GM19467 (cell line): Measurements from ENCODE around the gene VRK3.
"Not testable (repeated sequence)": the region's sequence is repeated elsewhere in the genome, so short reads cannot be mapped to it uniquely, and the experiment has no call there.

Experiments
- ATAC-seq: cut with Tn5 transposase; IDR thresholded peaks from one replicate; pipeline ENCODE4 v1.9.1; 2021; ENCODE audit warnings: mild to moderate bottlenecking, moderate library complexity; ENCODE audit not compliant: unreplicated experiment

VRK3 gene

DNA sequence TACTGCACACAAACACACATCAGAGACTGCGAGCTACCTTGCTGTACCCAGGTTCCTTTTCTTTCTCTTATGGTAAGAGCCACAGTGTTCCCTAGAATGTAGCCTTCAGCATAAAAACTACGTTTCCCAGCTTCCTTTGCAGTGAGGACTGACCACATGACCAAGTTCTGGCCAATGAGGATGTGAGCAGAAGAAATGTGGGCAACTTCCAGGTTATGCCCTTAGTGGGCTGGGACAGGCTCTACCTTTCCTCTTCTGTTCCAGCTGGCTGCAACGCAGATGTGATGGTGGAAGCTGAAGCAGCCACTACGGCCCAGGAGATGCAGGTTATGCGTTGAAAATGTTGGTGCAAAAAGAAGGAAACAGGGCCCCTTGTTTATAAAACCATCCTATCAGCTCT, 27.5 kb downstream of the VRK3 start:
- no peak for ATAC-seq

DNA sequence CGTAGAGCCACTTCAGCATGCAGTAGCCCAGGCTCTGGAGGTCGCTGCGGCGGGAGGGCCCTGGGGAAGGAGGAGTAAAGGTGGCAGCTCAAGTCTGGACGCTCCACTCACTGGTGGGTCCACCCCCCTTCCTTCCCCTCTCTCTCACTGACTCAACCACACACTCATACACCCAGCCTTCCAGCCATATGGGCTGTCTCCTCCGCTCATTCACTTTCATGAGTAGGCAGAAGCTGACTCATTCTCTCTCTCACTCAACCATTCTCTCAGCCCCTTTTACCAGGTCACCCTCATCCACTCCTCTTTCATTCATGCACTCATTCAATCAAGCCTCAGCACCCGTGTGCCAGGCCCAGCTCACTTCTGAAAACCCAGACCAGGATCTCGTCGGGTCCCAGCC, 36.7 kb downstream of the VRK3 start:
- ATAC-seq = no peak

DNA sequence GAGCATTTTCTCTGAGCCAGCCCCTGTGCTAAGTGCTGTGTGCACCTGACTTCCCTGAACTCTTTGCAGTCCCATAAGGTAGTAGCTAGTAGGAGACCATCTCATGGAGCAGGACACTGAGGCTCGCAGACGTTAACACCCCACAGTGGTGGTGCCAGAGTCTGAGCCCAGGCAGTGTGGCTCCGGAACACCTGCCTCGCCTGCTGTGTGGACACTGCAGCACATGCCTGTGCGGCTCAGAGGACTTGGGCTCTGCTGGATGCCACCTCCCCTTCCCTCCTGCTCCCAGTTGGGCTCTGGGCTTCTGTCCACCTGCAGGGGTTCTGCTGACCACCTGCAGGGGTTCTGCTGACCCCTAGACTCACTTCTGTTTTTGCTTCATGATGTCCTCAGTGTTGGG, 37.2 kb downstream of the VRK3 start:
- no peak for ATAC-seq

DNA sequence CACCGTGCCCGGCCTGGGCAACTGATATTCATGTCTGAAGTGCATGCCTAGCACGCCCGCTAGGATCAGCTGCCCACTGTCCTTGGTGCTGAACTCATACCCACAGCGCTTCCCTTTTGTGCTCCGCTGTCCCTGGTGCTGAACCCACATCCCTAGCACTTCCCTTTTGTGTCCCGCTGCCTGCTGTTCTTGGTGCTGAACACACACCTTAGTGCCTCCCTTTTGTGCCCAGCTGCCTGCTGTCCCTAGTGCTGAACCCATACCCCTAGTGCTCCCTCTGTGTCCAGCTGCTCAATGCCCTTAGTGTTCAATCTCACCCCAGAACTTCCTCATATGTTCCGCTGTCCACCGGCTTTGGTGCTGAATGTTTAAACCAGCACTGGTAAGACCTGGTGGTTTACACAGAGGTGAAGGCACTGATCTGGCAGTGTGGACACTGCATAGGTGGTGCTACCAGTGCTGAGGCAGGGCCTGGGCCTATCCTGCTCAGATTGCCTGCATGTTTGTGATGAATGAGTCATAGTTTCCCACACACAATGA, 37.9 kb downstream of the VRK3 start:
- no peak for ATAC-seq

DNA sequence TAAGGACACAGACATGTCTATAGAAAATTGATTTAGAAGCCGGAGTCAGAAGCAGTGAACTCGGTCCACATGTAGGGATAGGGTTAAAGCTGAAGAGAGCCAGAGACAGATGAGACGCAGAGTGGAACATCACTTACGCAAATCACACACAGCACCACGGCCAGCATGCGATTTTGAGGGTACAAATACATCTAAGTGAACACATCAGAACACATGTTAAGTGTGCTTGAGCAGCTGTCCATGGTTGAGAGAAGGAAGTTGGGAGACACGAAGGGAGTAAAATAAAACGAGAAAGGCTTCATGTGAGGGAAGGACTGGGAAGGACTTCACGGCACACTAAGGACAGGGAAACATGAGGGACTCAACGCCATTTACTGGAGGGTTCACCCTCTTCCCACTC, 38.8 kb downstream of the VRK3 start:
- no peak for ATAC-seq

DNA sequence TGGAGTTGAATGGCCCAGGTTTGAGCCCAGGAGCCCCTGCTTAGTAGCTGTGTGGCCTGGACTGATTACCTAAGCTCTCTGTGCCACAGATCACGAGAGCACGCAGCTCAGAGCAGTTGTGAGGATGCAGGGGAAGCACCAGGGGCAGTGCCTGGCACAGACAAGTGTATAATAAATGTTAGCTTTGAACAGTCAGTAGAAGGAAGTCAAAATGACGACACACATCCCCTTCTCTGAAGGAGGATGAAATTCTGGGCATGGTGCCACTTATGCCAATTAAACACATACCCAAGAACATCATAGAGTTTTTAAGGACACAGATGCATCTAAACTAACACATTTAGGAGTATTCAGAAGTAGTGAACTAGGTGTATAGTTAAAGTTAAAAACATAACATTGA, 39.3 kb downstream of the VRK3 start:
- ATAC-seq = no peak

DNA sequence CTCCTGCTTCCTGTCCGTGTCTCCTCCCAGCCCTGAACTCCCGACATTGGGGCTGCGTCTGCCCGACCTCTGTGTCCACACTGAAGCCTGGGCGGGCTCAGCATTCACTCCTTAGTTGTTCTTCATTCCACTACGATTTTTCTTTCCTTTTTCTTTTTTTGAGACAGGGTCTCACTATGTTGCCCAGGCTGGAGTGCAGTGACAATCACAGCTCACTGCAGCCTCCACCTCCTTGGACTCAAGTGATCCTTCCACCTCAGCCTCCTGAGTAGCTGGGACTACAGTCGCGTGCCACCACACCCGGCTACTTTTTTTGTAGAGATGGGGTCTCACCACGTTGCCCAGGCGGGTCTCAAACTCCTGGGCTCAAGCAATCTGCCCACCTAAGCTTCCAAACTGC, 40.7 kb downstream of the VRK3 start:
- no peak for ATAC-seq

DNA sequence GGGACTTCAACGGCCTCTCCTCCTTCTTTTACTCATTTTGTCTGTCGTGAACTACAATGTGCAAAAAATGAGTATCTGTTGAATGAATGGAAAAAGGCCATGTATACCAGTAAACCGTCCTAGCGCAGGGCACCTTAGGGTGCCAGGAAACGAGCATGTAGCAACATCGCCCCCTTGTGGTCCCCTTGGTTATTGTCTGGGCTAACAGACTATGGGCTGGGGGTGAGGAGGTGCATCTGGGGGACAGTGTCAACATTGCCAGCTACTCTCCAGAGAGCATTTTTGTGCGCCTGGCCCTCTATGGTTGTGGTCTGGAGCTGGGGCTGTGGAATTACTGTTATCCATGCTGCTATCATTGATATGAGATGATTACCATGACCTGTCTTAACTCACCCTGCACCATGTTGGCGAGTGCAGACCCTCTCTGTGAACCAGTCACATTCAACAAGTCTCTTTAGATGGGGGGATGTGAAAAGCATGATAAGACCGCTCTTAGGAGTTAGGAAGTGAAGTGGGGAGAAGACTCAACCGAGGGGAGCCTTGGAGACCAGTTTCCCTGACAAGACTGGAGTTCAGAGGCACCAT, 41.4 kb downstream of the VRK3 start:
- no peak for ATAC-seq

DNA sequence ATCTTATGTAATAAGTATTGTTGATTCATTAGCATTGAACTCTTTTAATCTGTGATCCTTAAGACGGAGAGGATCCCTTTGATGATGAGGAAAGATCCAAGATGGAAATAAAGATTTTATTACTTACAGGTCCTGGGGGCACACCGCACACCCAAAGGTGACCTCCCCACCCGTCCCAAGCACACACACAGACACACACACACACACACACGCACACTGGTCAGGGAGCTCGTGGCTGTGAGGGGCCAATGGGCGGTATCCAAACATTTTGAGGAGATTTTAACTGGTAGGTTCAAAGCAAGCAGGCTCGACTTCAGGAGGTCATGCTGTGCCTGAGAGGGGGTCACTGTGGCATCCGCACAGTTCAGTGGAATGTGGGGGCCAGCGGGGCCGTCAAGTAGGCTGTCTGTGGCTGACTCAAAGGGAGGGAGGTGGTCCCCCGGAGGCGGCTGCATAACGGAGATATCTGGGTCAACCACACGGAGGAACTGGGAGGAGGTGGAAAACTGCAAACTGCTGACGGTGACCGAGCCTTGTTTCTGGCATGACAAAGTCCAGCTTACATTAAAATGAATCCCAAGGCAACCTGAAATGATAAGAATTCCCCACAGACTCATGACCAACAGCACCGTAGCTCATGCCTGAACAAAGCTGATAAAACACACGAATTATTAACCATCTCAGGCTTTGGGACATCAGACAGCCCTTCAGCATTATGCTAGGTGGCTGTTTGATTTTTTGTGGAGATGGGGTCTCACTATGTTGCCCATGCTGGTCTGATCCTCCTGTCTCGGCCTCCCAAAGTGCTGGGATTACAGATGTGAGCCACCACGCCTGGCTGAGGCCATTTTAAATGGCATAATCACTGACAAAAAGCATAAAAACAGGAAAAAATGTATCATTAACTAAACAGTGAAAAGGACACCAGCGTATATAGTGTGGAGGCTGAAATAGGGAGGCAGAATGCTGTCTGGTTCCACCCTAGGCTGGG, 43.3 kb downstream of the VRK3 start:
- ATAC-seq = no peak

DNA sequence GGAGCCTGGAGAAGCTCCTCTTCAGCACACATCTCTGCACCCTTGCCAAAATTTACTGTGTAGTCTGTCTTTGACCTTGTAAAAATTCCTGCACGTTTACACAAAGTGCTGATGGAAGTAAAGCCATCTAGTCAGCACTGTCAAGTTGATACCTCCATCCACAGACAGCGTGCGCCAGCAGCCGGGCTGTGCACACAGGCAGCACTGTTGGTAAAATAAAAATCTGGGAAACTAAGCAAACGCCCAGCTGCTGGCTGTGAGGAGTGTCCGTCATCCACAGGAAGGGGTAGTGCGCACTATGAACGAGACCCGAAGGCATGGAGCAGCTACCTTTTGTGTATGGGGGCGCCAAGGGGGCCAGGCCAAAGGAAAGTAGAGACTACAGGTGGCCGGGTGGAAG, 46.8 kb downstream of the VRK3 start:
- no peak for ATAC-seq

DNA sequence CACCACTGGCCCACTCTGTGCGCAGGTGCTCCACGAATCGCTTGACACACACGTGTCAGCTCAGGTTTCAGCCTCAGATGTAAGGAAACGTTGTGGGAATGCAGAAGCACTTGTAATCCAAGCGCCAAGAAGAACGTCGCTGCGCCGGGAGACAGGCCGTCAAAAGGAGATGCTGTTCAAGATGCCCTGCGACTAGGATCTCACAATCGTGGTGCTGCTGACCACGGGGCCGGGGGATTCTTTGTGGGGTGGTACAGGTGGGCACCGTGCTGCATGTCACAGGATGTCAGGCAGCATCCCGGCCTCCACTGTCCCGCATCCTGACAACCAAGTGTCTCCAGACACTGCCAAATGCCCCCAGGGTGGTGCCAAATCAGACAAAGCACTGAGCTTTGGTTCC, 47.3 kb downstream of the VRK3 start:
- ATAC-seq = no peak

DNA sequence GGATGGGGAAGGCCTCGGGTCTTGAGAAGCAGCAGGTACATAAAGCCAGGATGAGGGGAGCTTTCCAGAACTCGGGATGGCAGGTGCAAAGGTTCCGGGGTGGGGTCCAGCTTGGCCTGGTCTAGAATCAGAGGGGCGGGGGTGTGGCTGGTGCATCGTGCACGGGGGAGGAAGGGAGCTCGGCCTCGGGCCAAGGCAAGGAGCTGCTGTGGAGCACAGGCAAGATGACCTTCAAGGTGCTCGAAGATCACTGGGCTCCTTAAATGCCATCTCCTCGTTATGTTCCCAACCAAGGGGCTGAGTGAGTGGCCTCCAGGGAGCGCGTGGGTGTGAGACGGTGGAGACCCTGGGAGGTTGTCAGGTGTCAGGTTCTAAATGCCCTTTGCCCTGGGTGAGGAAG, 48.1 kb downstream of the VRK3 start:
- ATAC-seq = no peak

DNA sequence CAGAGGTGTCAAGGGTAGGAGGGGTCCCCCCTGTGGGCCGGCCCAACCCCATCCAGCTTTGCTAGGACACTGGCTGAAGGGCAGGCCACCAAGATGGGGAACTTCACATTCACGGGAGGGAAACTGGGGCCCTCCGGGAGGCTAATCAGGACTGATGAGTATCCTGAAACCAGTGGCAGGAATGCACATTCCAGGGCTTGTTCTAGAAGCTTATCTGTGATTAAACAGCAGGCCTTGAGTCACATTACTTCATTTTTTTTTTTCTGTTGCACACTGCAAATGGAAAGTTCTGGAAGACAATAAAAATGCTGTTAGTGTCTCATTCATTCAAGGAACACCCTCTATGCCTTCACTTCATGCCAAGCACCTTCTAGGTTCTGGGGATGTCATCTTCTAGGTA, 48.7 kb downstream of the VRK3 start:
- no peak for ATAC-seq

DNA sequence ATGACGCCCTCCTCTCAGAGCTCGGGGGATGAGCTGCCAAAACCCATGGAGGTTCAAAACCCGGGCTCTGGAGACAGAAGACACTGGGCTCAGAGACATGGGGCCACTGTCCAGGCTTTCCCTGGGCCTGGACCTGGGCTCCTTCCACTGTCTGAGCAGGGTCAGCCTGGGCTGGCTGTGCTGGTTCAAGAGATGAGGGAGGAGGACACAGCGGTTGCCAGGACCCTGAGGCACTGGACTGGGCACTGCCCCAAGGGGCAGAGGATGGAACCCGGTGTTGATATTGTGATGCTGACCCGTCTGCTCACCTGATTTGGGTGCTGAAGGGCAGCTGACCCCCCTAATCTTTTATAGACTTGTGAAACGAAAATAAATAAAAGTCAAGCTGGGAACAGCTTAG, 50.1 kb downstream of the VRK3 start:
- no peak for ATAC-seq

DNA sequence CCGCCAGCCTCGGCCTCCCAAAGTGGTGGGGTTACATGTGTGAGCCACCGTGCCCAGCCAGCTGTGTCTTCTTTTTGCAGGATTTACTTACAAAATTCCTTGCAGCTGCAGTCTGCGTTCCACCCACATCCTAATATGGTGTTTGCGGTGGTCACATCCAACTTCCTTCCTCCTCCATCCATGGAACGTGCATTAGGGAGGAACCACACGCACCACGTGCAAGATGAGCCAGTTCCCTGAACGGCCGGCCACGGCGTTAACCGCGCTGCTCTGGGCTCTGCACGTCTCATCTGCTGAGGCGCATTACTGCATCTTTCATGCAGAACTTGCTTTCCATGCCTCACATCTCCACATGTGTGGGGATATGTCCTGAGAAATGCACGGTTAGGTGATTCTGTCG, 51.2 kb downstream of the VRK3 start:
- no peak for ATAC-seq

DNA sequence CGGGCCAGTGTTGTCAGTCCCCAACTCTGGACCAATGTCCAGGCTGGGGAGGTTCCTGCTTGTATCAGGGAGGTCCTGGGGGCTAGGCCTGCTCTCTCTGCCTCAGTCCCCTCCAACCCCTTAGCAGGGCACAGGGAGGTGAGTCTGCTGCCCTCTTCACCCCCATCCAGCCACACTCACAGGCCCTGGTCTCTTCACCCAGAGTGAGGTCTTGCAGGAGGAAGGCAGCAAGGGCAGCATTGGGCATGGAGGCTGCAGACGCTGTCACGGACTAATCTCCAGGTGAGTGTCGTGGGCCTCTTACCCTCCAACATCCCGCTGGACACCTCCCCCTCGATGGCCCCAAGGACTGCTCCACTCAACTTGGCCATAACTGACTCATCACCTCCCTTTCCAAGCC, 52.3 kb downstream of the VRK3 start:
- no peak for ATAC-seq

DNA sequence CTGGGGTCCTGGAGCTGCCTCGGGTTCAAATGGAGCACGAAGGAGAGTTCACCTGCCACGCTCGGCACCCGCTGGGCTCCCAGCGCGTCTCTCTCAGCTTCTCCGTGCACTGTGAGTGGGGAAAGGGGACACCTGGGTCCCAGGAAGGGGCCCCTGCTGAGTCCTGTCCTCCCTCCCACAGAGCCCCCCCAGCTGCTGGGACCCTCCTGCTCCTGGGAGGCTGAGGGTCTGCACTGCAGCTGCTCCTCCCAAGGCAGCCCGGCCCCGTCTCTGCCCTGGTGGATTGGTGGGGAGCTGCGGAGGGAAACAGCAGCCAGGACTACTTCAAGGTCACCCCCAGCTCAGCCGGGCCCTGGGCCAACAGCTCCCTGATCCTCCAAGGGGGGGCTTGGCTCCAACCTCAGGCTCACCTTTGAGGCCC, 53.2 kb downstream of the VRK3 start:
- ATAC-seq = no peak

DNA sequence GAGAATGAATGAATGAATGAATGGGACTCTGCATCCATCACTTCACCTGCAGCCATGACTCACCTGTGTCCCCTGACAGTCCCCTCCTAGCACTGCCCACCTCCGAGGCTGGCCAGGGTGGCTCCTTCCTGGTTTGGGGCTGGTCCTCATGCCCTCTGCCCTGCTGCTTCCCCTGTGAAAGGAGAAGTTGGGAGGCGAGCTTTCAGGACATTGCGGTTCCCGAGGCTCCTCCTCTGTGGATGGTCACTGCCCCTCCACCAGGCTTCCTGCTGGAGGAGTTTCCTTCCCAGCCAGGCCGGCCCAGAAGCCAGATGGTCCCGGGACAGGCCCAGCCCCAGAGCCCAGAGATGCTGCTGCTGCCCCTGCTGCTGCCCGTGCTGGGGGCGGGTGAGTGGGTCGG, 55.8 kb downstream of the VRK3 start:
- ATAC-seq = not testable (repeated sequence)

DNA sequence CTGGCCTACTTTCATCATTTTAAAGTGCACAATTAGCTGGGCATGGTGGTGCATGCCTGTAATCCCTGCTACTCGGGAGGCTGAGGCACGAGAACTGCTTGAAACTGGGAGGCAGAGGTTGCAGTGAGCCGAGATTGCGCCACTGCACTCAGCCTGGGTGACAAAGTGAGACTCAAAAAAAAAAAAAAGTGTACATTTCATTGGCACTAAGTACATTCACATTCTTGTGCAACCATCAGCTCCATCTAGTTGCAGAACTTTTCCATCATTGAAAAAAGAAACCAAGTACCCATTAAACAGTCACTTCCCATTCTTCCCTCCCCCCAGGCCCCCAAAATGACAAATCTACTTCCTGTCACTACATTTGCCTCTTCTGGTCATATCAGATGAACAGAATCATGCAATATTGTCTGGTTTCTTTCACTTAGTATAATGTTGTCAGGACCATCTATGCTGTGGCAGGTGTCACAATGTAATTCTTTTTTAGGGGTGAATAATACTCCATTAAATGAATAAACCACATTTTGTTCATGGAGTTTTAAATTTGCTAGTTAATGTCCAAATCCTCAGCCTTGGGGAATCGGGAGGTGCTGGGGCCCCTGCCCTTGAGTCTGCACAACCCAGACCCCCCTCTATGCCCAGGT, 56.8 kb downstream of the VRK3 start:
- ATAC-seq = no peak

DNA sequence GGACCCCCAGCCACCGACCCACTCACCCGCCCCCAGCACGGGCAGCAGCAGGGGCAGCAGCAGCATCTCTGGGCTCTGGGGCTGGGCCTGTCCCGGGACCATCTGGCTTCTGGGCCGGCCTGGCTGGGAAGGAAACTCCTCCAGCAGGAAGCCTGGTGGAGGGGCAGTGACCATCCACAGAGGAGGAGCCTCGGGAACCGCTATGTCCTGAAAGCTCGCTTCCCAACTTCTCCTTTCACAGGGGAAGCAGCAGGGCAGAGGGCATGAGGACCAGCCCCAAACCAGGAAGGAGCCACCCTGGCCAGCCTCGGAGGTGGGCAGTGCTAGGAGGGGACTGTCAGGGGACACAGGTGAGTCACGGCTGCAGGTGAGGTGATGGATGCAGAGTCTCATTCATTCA, 64.2 kb downstream of the VRK3 start, which contains the start of gene SIGLEC11:
TSS of gene SIGLEC11 (minus strand) at position 193 of the 400 bp plus-strand sequence. CDS start at position 102, 91 bp downstream.
- not testable (repeated sequence) for ATAC-seq

DNA sequence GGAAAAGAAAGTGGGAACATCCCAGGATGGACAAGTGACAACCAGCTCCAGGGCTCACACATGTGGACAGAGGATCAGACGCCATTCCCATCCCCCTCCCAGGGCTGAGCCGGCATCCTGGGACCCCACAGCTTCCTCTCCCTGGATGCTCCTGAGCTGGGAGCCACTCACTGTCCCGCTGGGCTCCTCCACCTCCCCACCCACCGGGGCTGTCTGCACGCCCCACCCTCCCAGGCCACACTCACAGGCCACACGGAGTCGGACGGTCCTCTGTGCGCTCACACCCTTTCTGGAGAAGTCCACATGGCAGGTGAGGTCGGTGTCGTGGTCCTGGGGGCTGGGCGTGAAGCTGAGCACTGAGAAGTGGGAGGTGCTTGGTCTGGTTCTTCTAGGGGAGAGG, 65.3 kb downstream of the VRK3 start:
- ATAC-seq = not testable (repeated sequence)
